ENCODE results near the gene TLX2. TPM values are rescaled to one million over a fixed set of nuclear protein-coding genes. Genes with fewer than 3 reads are reported as not detected.
A peak's percentile ranks its signal among the peaks of the same experiment; 100 is the strongest.

Gene TLX2
- total RNA-seq, 1 experiment from 2014 or later, result 0.07 TPM

DNA sequence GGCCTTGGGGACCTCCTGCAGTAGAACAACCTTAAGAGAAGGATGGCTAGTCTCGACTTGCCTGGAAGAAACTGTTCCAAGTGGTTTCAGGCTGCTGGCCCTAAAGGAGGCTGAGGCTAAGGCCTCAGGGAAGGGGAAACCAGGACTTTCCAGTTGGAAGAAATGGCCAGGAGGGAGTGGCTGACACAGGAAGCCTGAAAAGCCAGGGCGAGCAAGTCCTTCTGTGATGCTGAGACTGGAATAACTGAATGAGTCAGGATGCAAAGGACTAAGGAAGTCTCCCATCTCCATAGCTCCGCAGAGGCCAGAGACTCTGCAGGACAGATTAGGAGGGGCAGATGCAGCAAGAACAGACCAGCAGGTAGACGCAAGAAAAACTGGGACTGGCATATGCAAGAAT lies 22.9 kb downstream of the TLX2 start:
- Histone ChIP-seq H3K9me3 (no peaks in the 10 kb centered on the region), H3K27me3 (no peaks in the 10 kb centered on the region), H3K36me3 (peaks cover 18% of the 10 kb centered on the region), H3K4me3 (no peak overlapping the region)
- DNase-seq, result no peak

DNA sequence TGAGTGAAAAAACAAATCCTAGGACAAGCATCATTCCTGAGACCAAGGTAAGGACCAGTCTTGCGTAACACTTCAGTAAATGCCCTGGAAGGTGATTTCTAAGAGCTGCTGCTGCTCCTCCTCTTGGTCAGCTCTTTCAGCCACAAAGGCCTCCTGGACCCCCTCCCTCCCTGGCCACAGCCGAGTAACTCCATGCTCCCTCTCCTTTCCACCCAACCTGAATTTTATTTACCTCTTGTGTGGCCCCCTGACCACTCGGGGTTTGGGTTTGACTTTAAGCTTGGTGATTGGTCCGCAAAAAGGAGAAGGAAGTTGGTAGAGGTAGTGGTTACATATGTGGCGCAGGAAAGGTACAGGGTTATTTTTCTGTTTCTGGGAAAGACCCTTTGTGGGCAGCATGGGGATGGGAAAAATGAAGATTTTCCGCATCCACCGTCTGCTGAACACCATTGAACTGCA lies 24.7 kb downstream of the TLX2 start:
- no peaks in the 10 kb centered on the region for H3K27me3 ChIP-seq
- H3K9me3 ChIP-seq, result no peaks in the 10 kb centered on the region
- peaks cover 2% of the 10 kb centered on the region; the same call in 1 of the 2 replicates for H3K36me3 ChIP-seq
- no peak overlapping the region for H3K4me3 ChIP-seq
- no peak for DNase-seq

DNA sequence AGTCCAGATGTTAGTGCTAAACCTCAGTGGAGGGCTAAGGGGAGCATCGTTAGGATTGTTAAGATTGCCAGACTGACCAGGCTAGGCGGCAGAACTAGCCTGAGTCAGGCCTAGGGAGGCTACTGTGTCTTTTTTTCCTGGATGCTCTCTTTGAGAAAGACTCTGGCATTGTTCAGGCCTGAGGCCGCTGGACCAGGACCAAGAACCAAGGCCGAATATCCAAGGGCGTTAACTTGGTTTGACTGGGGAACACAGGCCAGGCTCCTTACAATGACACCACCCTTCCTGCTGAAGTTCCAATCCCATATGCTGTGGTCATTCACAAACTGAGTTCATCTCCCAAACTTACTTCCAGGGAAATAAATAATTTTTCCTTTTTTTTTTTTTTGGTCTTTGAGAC lies 26.0 kb downstream of the TLX2 start:
- Histone ChIP-seq H3K27me3 (no peaks in the 10 kb centered on the region), H3K4me3 (no peak overlapping the region), H3K36me3 (no peaks in the 10 kb centered on the region), H3K9me3 (no peaks in the 10 kb centered on the region)
- no peak for DNase-seq

- Histone ChIP-seq H3K27me3 (no peaks in the 10 kb centered on the region), H3K36me3 (no peaks in the 10 kb centered on the region), H3K4me3 (no peak overlapping the region), H3K9me3 (no peaks in the 10 kb centered on the region)
- DNase-seq, result no peak
Observed at GRCh38 chr2:74542978-74543377, 28.7 kb downstream of the TLX2 start.

DNA sequence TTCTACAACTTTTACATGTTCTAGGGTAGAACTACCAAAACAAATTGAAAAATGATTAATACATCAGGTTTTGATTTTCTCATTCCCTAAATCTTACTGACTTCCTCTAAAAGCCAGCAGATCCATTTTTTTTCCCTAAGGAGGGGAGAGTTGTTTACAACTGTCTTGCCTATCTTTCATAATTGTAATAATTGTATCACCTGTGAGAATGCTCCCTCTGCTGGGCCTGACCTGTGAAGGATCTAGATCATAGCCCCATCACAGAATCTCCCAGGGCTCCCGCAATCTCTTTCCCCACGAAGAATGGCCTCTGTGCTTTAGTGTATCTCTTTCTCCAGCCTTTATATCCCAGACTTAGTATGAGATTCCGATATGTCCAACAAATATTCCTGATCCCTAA lies 30.4 kb downstream of the TLX2 start:
- DNase-seq, result no peak
- Histone ChIP-seq H3K9me3 (no peaks in the 10 kb centered on the region), H3K4me3 (no peak overlapping the region)

GRCh38 chr2:74546004-74546403 lies 31.8 kb downstream of the TLX2 start:
- Histone ChIP-seq H3K36me3 (peaks cover 8% of the 10 kb centered on the region; the same call in 1 of the 2 replicates), H3K4me3 (no peak overlapping the region), H3K27me3 (no peaks in the 10 kb centered on the region), H3K9me3 (no peaks in the 10 kb centered on the region)
- no peak for DNase-seq

More for the DNA sequence above, 30.4 kb downstream of the TLX2 start:
- Histone ChIP-seq H3K36me3 (peaks cover 2% of the 10 kb centered on the region; the same call in 1 of the 2 replicates), H3K27me3 (no peaks in the 10 kb centered on the region)

DNA sequence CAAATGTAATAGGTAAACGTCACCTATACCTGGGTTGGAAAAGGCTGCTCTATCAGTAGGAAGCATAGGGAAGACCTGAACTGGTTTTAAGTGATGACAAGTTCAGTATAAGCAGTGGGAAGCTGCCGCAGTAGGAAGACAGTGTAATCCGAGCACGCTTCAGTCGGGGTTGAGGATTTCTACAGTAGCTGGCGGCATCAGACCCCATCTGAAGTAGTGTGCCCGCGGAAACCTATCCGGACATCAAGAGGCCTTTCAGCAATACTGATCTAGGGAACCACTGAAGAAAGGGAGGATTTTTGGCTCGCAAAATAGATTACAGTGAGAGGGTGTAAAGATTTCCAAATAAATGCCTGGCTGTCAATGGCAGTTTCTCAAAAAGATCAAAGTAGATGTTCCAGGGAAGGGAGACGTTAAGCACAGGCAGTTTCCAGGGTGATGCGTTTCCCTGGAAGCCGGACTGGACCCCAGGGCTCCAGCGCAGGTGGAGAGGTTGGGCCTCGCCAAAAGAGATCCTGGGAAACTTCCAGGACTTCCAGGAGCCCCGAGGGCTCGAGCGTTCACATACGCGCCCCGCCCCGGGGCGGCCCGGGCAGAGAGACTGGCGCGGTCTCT lies 34.1 kb downstream of the TLX2 start:
- DNase-seq, result no peak
- Histone ChIP-seq H3K27me3 (no peaks in the 10 kb centered on the region), H3K9me3 (no peaks in the 10 kb centered on the region), H3K36me3 (peaks cover 13% of the 10 kb centered on the region), H3K4me3 (peak overlapping the region; percentile 64)

- Histone ChIP-seq H3K27me3 (no peaks in the 10 kb centered on the region), H3K36me3 (peaks cover 13% of the 10 kb centered on the region), H3K9me3 (no peaks in the 10 kb centered on the region), H3K4me3 (peak overlapping the region; percentile 64)
- DNase-seq, result peak; percentile 83
Observed at GRCh38 chr2:74548900-74549826, 34.9 kb downstream of the TLX2 start.

GRCh38 chr2:74550231-74550630 lies 36.0 kb downstream of the TLX2 start:
- DNase-seq, result no peak
- no peaks in the 10 kb centered on the region for H3K9me3 ChIP-seq
- no peaks in the 10 kb centered on the region for H3K27me3 ChIP-seq
- H3K4me3 ChIP-seq, result no peak overlapping the region
- peaks cover 13% of the 10 kb centered on the region for H3K36me3 ChIP-seq

GRCh38 chr2:74551530-74551929 lies 37.3 kb downstream of the TLX2 start:
- Histone ChIP-seq H3K4me3 (no peak overlapping the region), H3K36me3 (peaks cover 13% of the 10 kb centered on the region), H3K9me3 (no peaks in the 10 kb centered on the region), H3K27me3 (no peaks in the 10 kb centered on the region)
- no peak for DNase-seq

DNA sequence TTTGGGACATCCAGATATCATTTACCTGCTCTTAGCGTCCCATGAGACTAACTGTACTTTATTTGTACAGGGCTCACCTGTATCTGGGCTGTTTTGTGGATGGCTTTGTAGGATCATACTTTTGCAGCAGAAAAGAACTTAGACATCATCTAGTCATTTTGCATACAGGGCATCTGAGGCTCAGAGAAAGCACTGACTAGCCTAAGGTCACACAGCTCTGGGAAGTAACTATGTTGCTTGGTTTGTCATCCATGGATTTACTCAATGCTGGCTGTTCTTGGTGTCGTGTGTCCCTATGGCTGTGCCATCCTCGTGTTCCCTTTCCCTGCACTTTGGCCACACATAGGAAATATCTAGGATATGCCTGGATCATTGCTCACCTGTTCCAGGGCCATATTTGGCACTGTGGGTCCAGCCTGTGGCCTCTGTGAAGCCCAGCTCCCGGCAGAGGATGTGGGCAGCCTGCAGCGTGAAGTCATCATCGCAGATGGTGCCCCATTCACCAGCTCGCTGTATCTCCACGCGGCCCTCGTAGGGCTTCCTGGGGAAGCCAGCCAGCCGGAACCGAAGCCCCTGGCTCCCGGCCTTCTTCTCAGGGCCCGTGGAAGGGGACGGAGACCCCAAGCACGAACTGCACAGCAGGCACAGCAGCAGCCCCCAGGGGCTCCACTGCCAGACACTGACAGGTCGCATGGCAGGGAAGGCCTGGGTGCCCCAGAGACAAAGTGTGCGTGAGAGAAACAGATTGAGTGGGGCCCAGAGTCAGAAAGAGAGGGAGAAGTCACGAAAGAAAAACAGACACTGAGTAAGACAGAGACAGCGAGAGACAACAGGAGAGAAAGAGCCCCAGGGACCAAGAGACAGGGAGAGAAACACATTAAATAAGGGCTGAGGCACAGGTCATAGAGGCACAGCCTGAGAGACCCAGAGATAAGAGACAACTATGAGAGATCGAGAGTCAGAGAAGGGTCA lies 38.0 kb downstream of the TLX2 start:
- Histone ChIP-seq H3K27me3 (no peaks in the 10 kb centered on the region), H3K36me3 (peaks cover 13% of the 10 kb centered on the region), H3K4me3 (peak overlapping the region; percentile 73), H3K9me3 (no peaks in the 10 kb centered on the region)
- no peak for DNase-seq

DNA sequence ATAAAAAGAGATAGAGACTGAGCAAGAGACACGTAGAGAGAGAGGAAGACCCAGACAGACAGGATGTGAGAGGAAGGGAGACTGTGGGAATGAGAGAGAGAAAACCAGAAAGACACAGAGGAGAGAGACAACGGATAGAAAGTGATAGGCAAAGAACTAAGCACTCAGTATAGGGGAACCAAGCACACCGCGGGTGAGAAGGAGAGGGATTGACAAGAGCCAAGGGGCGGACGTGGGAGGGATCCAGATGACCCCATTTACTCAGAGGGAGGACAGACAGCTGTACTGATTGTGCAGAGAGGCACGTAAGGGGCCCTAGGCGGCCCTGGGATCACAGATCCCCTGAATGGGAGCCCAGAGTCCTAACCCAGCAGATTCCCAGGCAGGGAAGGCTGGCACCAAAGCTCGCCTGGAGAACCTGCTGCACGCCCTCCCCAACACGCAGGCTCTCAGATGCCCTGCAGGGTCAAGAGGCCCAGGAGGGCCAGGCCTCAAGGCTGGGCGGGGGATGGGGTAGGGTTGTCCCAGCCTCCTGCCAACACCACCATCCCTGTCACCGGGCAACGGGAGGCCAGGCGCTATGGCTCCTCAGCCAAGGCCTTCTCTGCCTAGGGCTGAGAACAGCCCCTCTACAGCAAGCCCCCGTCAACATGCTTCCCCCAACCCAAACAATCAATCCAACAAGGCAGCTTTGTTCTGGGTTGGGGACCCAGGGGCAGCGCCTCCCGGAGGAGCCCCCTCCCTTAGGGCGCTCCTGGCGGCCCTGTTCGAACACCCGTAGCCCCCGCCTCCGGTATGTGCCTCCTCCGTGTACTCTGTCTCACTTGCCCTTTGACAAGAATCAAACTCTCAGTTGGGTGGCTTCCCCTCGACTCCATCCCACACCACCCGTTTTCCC lies 38.9 kb downstream of the TLX2 start:
- peaks cover 13% of the 10 kb centered on the region for H3K36me3 ChIP-seq
- no peaks in the 10 kb centered on the region for H3K9me3 ChIP-seq
- DNase-seq, result peak; percentile 59
- peak overlapping the region; percentile 73 for H3K4me3 ChIP-seq
- H3K27me3 ChIP-seq, result no peaks in the 10 kb centered on the region

DNA sequence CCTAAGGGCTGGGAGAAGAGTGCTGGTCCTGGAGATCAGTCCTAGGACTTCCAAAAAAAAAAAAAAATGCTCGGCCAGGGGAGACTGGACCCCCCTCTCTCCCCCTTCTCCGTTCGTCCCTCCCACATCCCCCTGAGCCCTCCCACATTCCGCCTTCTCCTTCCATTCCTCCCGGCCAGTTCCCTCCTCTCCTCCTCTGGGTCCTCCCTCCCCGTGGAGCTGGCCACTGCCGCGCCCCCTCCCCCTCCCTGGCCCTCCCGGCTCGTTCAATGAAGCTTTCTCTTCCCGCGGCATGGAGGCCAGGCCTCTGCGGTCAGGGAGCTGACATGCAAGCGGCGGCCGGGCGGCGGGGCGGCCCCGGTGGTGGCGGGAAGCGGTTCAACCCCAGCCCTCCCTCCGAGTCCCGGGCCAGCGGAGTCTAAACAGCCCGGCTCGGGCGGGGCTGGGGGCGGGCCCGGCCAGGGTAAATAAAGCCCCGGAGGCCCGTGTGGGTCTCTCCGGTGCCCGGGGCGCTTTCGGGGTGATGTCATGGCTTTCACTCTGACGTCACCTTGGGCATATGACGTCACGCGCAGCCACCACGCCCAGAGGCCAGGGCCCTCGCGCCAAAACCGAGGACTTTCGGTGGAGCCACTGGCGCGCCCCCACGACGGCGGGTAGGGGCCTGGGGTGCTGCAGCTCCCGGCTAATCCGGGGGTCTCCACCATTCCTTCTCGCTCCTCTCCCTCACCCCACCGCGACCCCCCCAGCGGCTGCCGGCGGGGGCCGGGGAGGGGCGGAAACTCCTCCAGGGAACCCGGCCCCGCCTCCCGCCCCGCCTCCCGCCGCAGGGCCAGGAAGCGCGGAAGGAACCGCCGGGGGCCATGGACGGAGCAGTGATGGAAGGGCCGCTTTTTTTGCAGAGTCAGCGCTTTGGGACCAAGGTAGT lies 39.9 kb downstream of the TLX2 start, which contains the start of the genes DOK1 and LOXL3:
DOK1 (plus strand) TSS at position 829 of the 928 bp plus-strand sequence; CDS start at position 864, 35 bp downstream.
LOXL3 (minus strand) TSS at position 51 of the 928 bp plus-strand sequence. CDS start 1,308 bp downstream, outside the sequence.
- Histone ChIP-seq H3K27me3 (no peaks in the 10 kb centered on the region), H3K4me3 (peak within 1 kb of the TSS; percentile 73), H3K36me3 (peaks cover 13% of the 10 kb centered on the region), H3K9me3 (no peaks in the 10 kb centered on the region)
- DNase-seq, result peak; percentile 90

DNA sequence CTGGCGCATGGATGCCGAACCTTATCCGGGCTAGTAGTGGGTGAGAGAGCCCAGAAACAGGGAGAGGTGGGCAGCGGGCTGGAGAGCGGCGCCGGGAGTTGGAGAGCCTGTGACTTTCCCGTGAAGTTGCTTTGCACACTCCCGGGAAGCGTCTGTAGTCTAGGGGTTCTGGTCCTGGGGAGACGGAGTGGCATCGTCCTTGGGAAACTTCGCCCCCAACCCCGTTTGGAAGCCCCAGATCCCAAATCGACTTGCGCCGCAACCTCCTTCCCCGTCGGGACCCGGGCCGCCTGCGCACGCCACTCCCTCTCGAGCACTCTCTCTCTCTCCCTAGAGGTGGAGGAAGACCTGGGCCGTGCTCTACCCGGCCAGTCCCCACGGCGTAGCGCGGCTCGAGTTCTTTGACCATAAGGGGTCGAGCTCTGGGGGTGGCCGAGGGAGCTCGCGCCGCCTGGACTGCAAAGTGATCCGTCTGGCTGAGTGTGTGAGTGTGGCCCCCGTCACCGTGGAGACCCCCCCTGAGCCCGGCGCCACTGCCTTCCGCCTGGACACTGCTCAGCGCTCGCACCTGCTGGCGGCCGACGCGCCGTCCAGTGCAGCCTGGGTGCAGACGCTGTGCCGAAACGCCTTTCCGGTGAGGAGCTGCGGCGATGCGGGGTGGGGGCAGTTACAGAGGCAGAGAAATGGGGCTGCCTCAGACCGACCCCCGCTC lies 40.7 kb downstream of the TLX2 start:
- Histone ChIP-seq H3K9me3 (no peaks in the 10 kb centered on the region), H3K27me3 (no peaks in the 10 kb centered on the region), H3K4me3 (peak overlapping the region; percentile 73), H3K36me3 (peaks cover 8% of the 10 kb centered on the region)
- no peak for DNase-seq

Data from MG63 (cell line).